H9 (cell line): ENCODE results near the gene ABCC12. TPM values are rescaled to one million over a fixed set of nuclear protein-coding genes. Genes with fewer than 3 reads are reported as not detected.

Experiments used
- DNase-seq: peaks from one replicate; pipeline ENCODE4 v3.0.0-alpha.2; 2017
- H2AFZ ChIP-seq: one replicate; pipeline ENCODE4 v1.6.1; 2013; ENCODE audit warnings: mild to moderate bottlenecking, low read length, control low read depth, moderate library complexity
- H2AK5ac ChIP-seq: 2 replicates; pipeline ENCODE4 v1.6.1; 2013; ENCODE audit warnings: low read length, control low read depth, mixed read lengths; ENCODE audit not compliant: insufficient read length
- H2BK120ac ChIP-seq: one replicate; pipeline ENCODE4 v1.6.1; 2013; ENCODE audit warnings: low read depth, mild to moderate bottlenecking, low read length, control low read depth, inconsistent platforms; ENCODE audit not compliant: poor library complexity, severe bottlenecking
- H2BK12ac ChIP-seq: 2 replicates; pipeline ENCODE4 v1.6.1; 2013; ENCODE audit warnings: low read length, control low read depth, mixed read lengths, low read depth; ENCODE audit not compliant: insufficient read length
- H2BK15ac ChIP-seq: 2 replicates; pipeline ENCODE4 v1.6.1; 2013; ENCODE audit warnings: low read depth, low read length, control low read depth
- H2BK20ac ChIP-seq: one replicate; pipeline ENCODE4 v1.6.1; 2013; ENCODE audit warnings: low read depth, mild to moderate bottlenecking, low read length, control low read depth, inconsistent platforms; ENCODE audit not compliant: poor library complexity, severe bottlenecking
- H2BK5ac ChIP-seq: 2 replicates; pipeline ENCODE4 v1.6.1; 2013; ENCODE audit warnings: low read length, control low read depth, mixed read lengths; ENCODE audit not compliant: insufficient read length
- H3K14ac ChIP-seq: 2 replicates; pipeline ENCODE4 v1.6.1; 2013; ENCODE audit warnings: low read length, control low read depth; ENCODE audit not compliant: insufficient read depth
- H3K18ac ChIP-seq: 2 replicates; pipeline ENCODE4 v1.6.1; 2013; ENCODE audit warnings: low read depth, mild to moderate bottlenecking, mixed read lengths, low read length, control low read depth; ENCODE audit not compliant: insufficient read length
- H3K23ac ChIP-seq: 2 replicates; pipeline ENCODE4 v1.6.1; 2013; ENCODE audit warnings: low read length, control low read depth, mixed read lengths, low read depth; ENCODE audit not compliant: insufficient read length
- H3K23me2 ChIP-seq: 2 replicates; pipeline ENCODE4 v1.6.1; 2013; ENCODE audit warnings: low read depth, mild to moderate bottlenecking, mixed read lengths, low read length, control low read depth; ENCODE audit not compliant: insufficient read length, poor library complexity, severe bottlenecking
- H3K27ac ChIP-seq: 2 replicates; pipeline ENCODE4 v1.5.1; 2013; ENCODE audit warnings: low read length, control low read depth, mixed read lengths, low read depth; ENCODE audit not compliant: insufficient read length
- H3K27me3 ChIP-seq: 2 replicates; pipeline ENCODE4 v1.6.1; 2013; ENCODE audit warnings: low read length, control low read depth, inconsistent platforms; ENCODE audit not compliant: insufficient read depth
- H3K4ac ChIP-seq: 2 replicates; pipeline ENCODE4 v1.6.1; 2013; ENCODE audit warnings: low read depth, mild to moderate bottlenecking, control low read depth, inconsistent platforms, low read length, moderate library complexity
- H3K4me1 ChIP-seq: 2 replicates; pipeline ENCODE4 v1.6.1; 2013; ENCODE audit warnings: low read length, control low read depth, inconsistent platforms; ENCODE audit not compliant: insufficient read depth
- H3K4me2 ChIP-seq: 2 replicates; pipeline ENCODE4 v1.6.1; 2013; ENCODE audit warnings: low read length, control low read depth, mixed read lengths; ENCODE audit not compliant: insufficient read length, insufficient read depth
- H3K56ac ChIP-seq: 2 replicates; pipeline ENCODE4 v1.6.1; 2013; ENCODE audit warnings: low read depth, mild to moderate bottlenecking, mixed read lengths, low read length, control low read depth; ENCODE audit not compliant: insufficient read length
- H3K79me1 ChIP-seq: 2 replicates; pipeline ENCODE4 v1.6.1; 2013; ENCODE audit warnings: low read depth, mild to moderate bottlenecking, moderate library complexity, low read length, control low read depth, inconsistent platforms; ENCODE audit not compliant: insufficient read depth, poor library complexity, severe bottlenecking
- H3K79me2 ChIP-seq: 2 replicates; pipeline ENCODE4 v1.6.1; 2013; ENCODE audit warnings: low read length, control low read depth, inconsistent platforms; ENCODE audit not compliant: insufficient read depth
- H3K9ac ChIP-seq: 2 replicates; pipeline ENCODE4 v1.6.1; 2013; ENCODE audit warnings: low read length, control low read depth, mixed read lengths; ENCODE audit not compliant: insufficient read length; ENCODE audit errors: extremely low read depth
- H3K9me3 ChIP-seq: one replicate; pipeline ENCODE4 v1.6.1; 2013; ENCODE audit warnings: low read depth, low read length, inconsistent platforms; ENCODE audit not compliant: control insufficient read depth
- H3T11ph ChIP-seq: one replicate; pipeline ENCODE4 v1.6.1; 2013; ENCODE audit warnings: mild to moderate bottlenecking, low read length, control low read depth, inconsistent platforms
- H4K20me1 ChIP-seq: one replicate; pipeline ENCODE4 v1.6.1; 2013; ENCODE audit not compliant: control insufficient read depth, insufficient read length, insufficient read depth
- H4K5ac ChIP-seq: 2 replicates; pipeline ENCODE4 v1.6.1; 2013; ENCODE audit warnings: low read depth, mild to moderate bottlenecking, mixed read lengths, low read length, control low read depth; ENCODE audit not compliant: insufficient read length
- H4K8ac ChIP-seq: replicated peaks from 2 replicates; pipeline ENCODE4 v1.6.1; 2013; ENCODE audit warnings: low read length, control low read depth, mixed read lengths, low read depth; ENCODE audit not compliant: insufficient read length
- H4K91ac ChIP-seq: 2 replicates; pipeline ENCODE4 v1.6.1; 2013; ENCODE audit warnings: low read depth, mild to moderate bottlenecking, moderate library complexity, mixed read lengths, low read length, control low read depth; ENCODE audit not compliant: insufficient read length
- H3K27ac Mint-ChIP-seq, 3 experiments: 2 replicates in 2 of 3; 3 replicates in 1 of 3; pipeline ENCODE4 v1.8.0; 2020 to 2021; ENCODE audit warnings: mixed read lengths in 3 of 3, mild to moderate bottlenecking in 1 of 3, moderate library complexity in 1 of 3
- H3K27me3 Mint-ChIP-seq: 2 replicates; pipeline ENCODE4 v1.8.0; 2021; ENCODE audit warnings: low read depth, mild to moderate bottlenecking, moderate library complexity, mixed read lengths
- H3K36me3 Mint-ChIP-seq, 3 experiments: 2 replicates in 2 of 3; 3 replicates in 1 of 3; pipeline ENCODE4 v1.8.0; 2020 to 2021; ENCODE audit warnings: low read depth in 3 of 3, mixed read lengths in 3 of 3; ENCODE audit not compliant: insufficient read depth in 1 of 3
- H3K4me1 Mint-ChIP-seq, 2 experiments: 2 replicates each; pipeline ENCODE4 v1.8.0; 2020; ENCODE audit warnings: mixed read lengths in 2 of 2
- H3K4me3 Mint-ChIP-seq, 2 experiments: 2 replicates in 1 of 2; 3 replicates in 1 of 2; pipeline ENCODE4 v1.8.0; 2020 to 2021; ENCODE audit warnings: mild to moderate bottlenecking in 2 of 2, mixed read lengths in 2 of 2, moderate library complexity in 1 of 2
- H3K9me3 Mint-ChIP-seq, 2 experiments: 2 replicates in 1 of 2; 3 replicates in 1 of 2; pipeline ENCODE4 v1.8.0; 2020; ENCODE audit warnings: mild to moderate bottlenecking in 2 of 2, mixed read lengths in 2 of 2, moderate library complexity in 1 of 2
- CTCF ChIP-seq: fragments of 200-600 bp; sonication (generic); conservative IDR thresholded peaks from 3 replicates; pipeline ENCODE4 v1.8.0; 2021; ENCODE audit warnings: antibody characterized with exemption, mild to moderate bottlenecking
- WGBS: extraction: QIAGEN DNeasy Blood & Tissue Kit; methylation state at CpG from one replicate; pipeline ENCODE4 v1.1.7; 2013; ENCODE audit warnings: missing lambda C conversion rate, low lambda C conversion rate, mixed read lengths; ENCODE audit not compliant: insufficient read length; ENCODE audit errors: extremely low coverage; 5-methylcytosine and 5-hydroxymethylcytosine counted together
- total RNA-seq: library from RNA; stranded (reverse); gene quantifications from 2 replicates; pipeline ENCODE4 v1.2.1, GENCODE V29; 2021

The ABCC12 gene
- total RNA-seq, 1 experiment from 2014 or later: 0.09 TPM

GRCh38 chr16:48115299-48115698 is 40.5 kb downstream of the ABCC12 start:
- no peaks in the 10 kb centered on the region for H3K27me3 ChIP-seq
- H3K27ac ChIP-seq: no peak overlapping the region
- H3K4ac ChIP-seq: no peak overlapping the region
- no peak overlapping the region for H2AFZ ChIP-seq
- no peak overlapping the region; a peak in 1 of 7 replicates for H3K27ac Mint-ChIP-seq
- no peak overlapping the region for H3K18ac ChIP-seq
- H3K14ac ChIP-seq: no peak overlapping the region
- no CpG with 5 or more reads among the region's 14 CpGs for WGBS
- no peak for TF ChIP-seq CTCF
- H3K27me3 Mint-ChIP-seq: peaks cover 11% of the 10 kb centered on the region
- H4K91ac ChIP-seq: no peak overlapping the region
- no peak overlapping the region for H3T11ph ChIP-seq
- no peak for DNase-seq
- H2BK12ac ChIP-seq: no peak overlapping the region
- no peaks in the 10 kb centered on the region for H3K4me1 ChIP-seq
- H3K79me2 ChIP-seq: no peaks in the 10 kb centered on the region
- H3K36me3 Mint-ChIP-seq: no peaks in the 10 kb centered on the region; a peak in 1 of 7 replicates
- no peak overlapping the region for H3K9ac ChIP-seq
- no peak overlapping the region for H4K5ac ChIP-seq
- H3K9me3 Mint-ChIP-seq: no peaks in the 10 kb centered on the region; a peak in 1 of 5 replicates
- no peak overlapping the region for H3K56ac ChIP-seq
- H2BK120ac ChIP-seq: no peak overlapping the region
- no peaks in the 10 kb centered on the region for H3K23me2 ChIP-seq
- H4K8ac ChIP-seq: no peak overlapping the region
- H3K4me3 Mint-ChIP-seq: no peak overlapping the region
- H4K20me1 ChIP-seq: no peaks in the 10 kb centered on the region
- H3K9me3 ChIP-seq: no peaks in the 10 kb centered on the region
- no peak overlapping the region for H3K4me2 ChIP-seq
- H2BK20ac ChIP-seq: no peak overlapping the region
- H3K4me1 Mint-ChIP-seq: peaks cover 4 to 6% of the 10 kb centered on the region in 2 experiments; a peak in 3 of 4 replicates
- H2BK5ac ChIP-seq: no peak overlapping the region
- H2AK5ac ChIP-seq: no peak overlapping the region
- no peaks in the 10 kb centered on the region for H3K79me1 ChIP-seq
- no peak overlapping the region for H2BK15ac ChIP-seq
- H3K23ac ChIP-seq: no peak overlapping the region
